ENCODE data around the gene NT5C1A.

- TF ChIP-seq CTCF (conservative IDR thresholded peaks at IDR 0.05; ENCODE audit: low read depth, low read length) (no peak), EZH2 (IDR thresholded peaks at IDR 0.05; ENCODE audit: borderline replicate concordance, low read depth, low read length, poor library complexity, severe bottlenecking) (no peak)
These were observed 26.7 kb upstream of the NT5C1A start for GRCh38 chr1:39698568-39698967.

Data from A673 (cell line).